CD8-positive, alpha-beta memory T cell (primary cell): ENCODE measurements around the gene ZNF740. TPM values are rescaled to one million over a fixed set of nuclear protein-coding genes. Genes with fewer than 3 reads are reported as not detected.

Experiments used
- CTCF ChIA-PET: fragments of 350-600 bp; sonication (Branson Sonifier 250); formaldehyde crosslinking; loops from one replicate; lab custom pipeline; 2021; ENCODE audit warnings: antibody characterized with exemption; lab: Charles Lee
- POLR2A ChIA-PET: fragments of 350-600 bp; sonication (Branson Sonifier 250); formaldehyde crosslinking; loops from one replicate; lab custom pipeline; 2021; ENCODE audit warnings: antibody characterized with exemption; lab: Charles Lee
- DNase-seq, 5 donors: peaks; one replicate each; pipeline versions ENCODE4 v3.0.0 to v3.0.0-alpha.2; 2020 to 2022; ENCODE audit warnings: mixed read lengths in 1 of 5
- H3K27ac ChIP-seq: one replicate; pipeline ENCODE4 v1.7.0; 2013; ENCODE audit warnings: low read depth, mild to moderate bottlenecking, low read length, moderate library complexity
- H3K27me3 ChIP-seq: 2 replicates; pipeline ENCODE4 v1.7.0; 2013; ENCODE audit warnings: low read length, mild to moderate bottlenecking; ENCODE audit not compliant: insufficient read depth, poor library complexity, severe bottlenecking
- H3K36me3 ChIP-seq: 2 replicates; pipeline ENCODE4 v1.7.0; 2013; ENCODE audit warnings: mild to moderate bottlenecking, low read length, moderate library complexity; ENCODE audit not compliant: insufficient read depth
- H3K4me1 ChIP-seq: 2 replicates; pipeline ENCODE4 v1.7.0; 2013; ENCODE audit warnings: mild to moderate bottlenecking, low read length, moderate library complexity; ENCODE audit not compliant: insufficient read depth
- H3K4me3 ChIP-seq: 2 replicates; pipeline ENCODE4 v1.7.0; 2013; ENCODE audit warnings: mild to moderate bottlenecking, low read length
- H3K9me3 ChIP-seq: 2 replicates; pipeline ENCODE4 v1.7.0; 2013; ENCODE audit warnings: mild to moderate bottlenecking, low read length
- H3K27ac Mint-ChIP-seq, 8 donors: one replicate each; pipeline ENCODE4 v1.8.0; 2020 to 2021; ENCODE audit warnings: mixed read lengths in 8 of 8, mild to moderate bottlenecking in 6 of 8, inconsistent platforms in 3 of 8, moderate library complexity in 3 of 8
- H3K27me3 Mint-ChIP-seq, 2 donors: one replicate each; pipeline ENCODE4 v1.8.0; 2020 to 2021; ENCODE audit warnings: mixed read lengths in 2 of 2, mild to moderate bottlenecking in 1 of 2, moderate library complexity in 1 of 2
- H3K36me3 Mint-ChIP-seq, 3 donors: one replicate each; pipeline ENCODE4 v1.8.0; 2020 to 2021; ENCODE audit warnings: mixed read lengths in 3 of 3, inconsistent platforms in 1 of 3, mild to moderate bottlenecking in 1 of 3
- H3K4me1 Mint-ChIP-seq, 3 donors: one replicate each; pipeline ENCODE4 v1.8.0; 2020 to 2021; ENCODE audit warnings: mixed read lengths in 3 of 3, inconsistent platforms in 1 of 3, mild to moderate bottlenecking in 1 of 3
- H3K4me3 Mint-ChIP-seq, 7 donors: one replicate each; pipeline ENCODE4 v1.8.0; 2020 to 2021; ENCODE audit warnings: mixed read lengths in 7 of 7, mild to moderate bottlenecking in 6 of 7, moderate library complexity in 4 of 7, inconsistent platforms in 2 of 7
- H3K9me3 Mint-ChIP-seq, 5 donors: one replicate each; pipeline ENCODE4 v1.8.0; 2020 to 2022; ENCODE audit warnings: mixed read lengths in 5 of 5, mild to moderate bottlenecking in 3 of 5, moderate library complexity in 2 of 5, inconsistent platforms in 1 of 5
- polyA plus RNA-seq: library from polyadenylated mRNA; unstranded; fragments of 300-500 nt; fragmentation: Illumina TruSeq; gene quantifications from one replicate; pipeline ENCODE4 v1.2.3, GENCODE V29; 2021
- total RNA-seq, 2 experiments: library from RNA; stranded (reverse); gene quantifications; one replicate each; pipeline ENCODE4 v1.2.3, GENCODE V29; 2021

The ZNF740 gene
- total and polyA plus RNA-seq, 3 experiments from 2014 or later, result 3.3 to 52.0 (median 50.4) TPM

DNA sequence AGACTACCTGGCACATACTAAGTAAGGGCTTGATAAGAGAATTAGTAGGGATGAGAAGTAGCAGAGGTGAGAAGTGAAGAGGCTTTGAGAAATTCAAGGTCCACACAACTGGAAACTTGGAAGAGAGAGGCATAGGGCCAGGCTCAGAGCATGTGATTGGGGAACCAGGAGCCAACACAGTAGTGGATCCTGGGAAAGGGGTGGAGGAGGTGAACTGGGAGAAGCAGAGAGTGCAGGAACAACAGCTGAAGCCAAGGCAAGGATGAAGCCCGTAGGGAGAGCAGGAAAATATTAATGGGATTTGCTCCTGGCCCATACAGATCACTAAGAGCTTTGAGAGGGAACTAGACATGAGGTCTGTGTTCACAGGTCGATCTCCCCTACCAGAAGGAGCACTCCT is 27.9 kb downstream of the ZNF740 start:
- DNase-seq, result no peak
- no peak overlapping the region for H3K27ac ChIP-seq
- Mint-ChIP-seq H3K27ac (peak overlapping the region; percentile 84 to 99 (median 93)), H3K4me3 (peak overlapping the region; percentile 60 to 88 (median 83)), H3K27me3 (peaks cover 0 to 1% of the 10 kb centered on the region in 2 donors), H3K36me3 (peaks cover 1 to 47% (median 1%) of the 10 kb centered on the region in 3 donors), H3K4me1 (peaks cover 64 to 83% (median 71%) of the 10 kb centered on the region in 3 donors), H3K9me3 (no peaks in the 10 kb centered on the region)
- H3K27me3 ChIP-seq, result no peaks in the 10 kb centered on the region
- peaks cover 60% of the 10 kb centered on the region for H3K4me1 ChIP-seq
- H3K4me3 ChIP-seq, result peak overlapping the region; percentile 52
- no peaks in the 10 kb centered on the region for H3K9me3 ChIP-seq
- peaks cover 22% of the 10 kb centered on the region for H3K36me3 ChIP-seq
- CTCF ChIA-PET, result interaction anchor here (0.8 to 13.9 kb wide), 17 partner anchors 8 to 144 kb away, joined by 3 to 192 read pairs (median 5); partner anchors contain the start of genes AAAS, CSAD, ESPL1 and PFDN5
- POLR2A ChIA-PET, result interaction anchor here (0.6 to 3.9 kb wide), 5 partner anchors 12 to 292 kb away, joined by 3 to 25 read pairs (median 4); partner anchors contain the start of genes CSAD, TARBP2 and ZNF740

GRCh38 chr12:53208877-53209463 is 28.4 kb downstream of the ZNF740 start:
- H3K9me3 ChIP-seq, result no peaks in the 10 kb centered on the region
- peak overlapping the region; percentile 52 for H3K4me3 ChIP-seq
- peak in 3 of 5 donors; percentile 42 to 55 (median 44) for DNase-seq
- no peaks in the 10 kb centered on the region for H3K9me3 Mint-ChIP-seq
- H3K27me3 Mint-ChIP-seq, result peaks cover 0 to 1% of the 10 kb centered on the region in 2 donors
- ChIA-PET CTCF (interaction anchor here (0.8 to 13.9 kb wide), 17 partner anchors 9 to 143 kb away, joined by 3 to 192 read pairs (median 7); partner anchors contain the start of genes AAAS, CSAD, ESPL1 and PFDN5), POLR2A (interaction anchor here (0.9 to 3.9 kb wide), 4 partner anchors 11 to 292 kb away, joined by 3 to 25 read pairs (median 12); partner anchors contain the start of genes CSAD, TARBP2 and ZNF740)
- H3K36me3 Mint-ChIP-seq, result peaks cover 1 to 48% (median 6%) of the 10 kb centered on the region in 3 donors
- H3K36me3 ChIP-seq, result peaks cover 28% of the 10 kb centered on the region
- no peaks in the 10 kb centered on the region for H3K27me3 ChIP-seq
- H3K4me3 Mint-ChIP-seq, result peak overlapping the region; percentile 60 to 88 (median 83)
- peaks cover 65 to 83% (median 71%) of the 10 kb centered on the region in 3 donors for H3K4me1 Mint-ChIP-seq
- H3K27ac Mint-ChIP-seq, result peak overlapping the region; percentile 84 to 99 (median 93)
- peaks cover 60% of the 10 kb centered on the region for H3K4me1 ChIP-seq
- peak overlapping the region; percentile 28 for H3K27ac ChIP-seq

DNA sequence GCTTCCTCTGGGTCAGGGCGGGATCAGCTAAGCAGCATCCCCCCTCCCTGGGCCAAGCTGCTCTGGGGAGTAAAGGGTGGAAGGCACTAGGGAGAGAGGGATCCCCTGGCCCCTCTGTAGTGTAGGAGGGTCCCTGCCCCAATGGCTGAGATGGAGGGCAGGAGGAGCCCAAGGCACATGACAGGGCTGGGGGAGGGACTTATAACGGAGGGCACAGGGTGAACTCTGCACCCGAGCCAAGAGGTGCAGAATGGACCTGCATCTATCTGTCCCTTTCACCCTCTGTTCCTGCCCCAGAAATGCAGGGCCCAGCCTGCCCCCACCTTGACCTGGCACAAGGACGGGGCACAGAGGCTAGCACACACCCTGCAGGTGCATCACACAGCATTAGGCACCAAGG is 30.3 kb downstream of the ZNF740 start:
- peaks cover 37% of the 10 kb centered on the region for H3K36me3 ChIP-seq
- H3K4me1 ChIP-seq, result peaks cover 49% of the 10 kb centered on the region
- H3K4me1 Mint-ChIP-seq, result peaks cover 59 to 81% (median 64%) of the 10 kb centered on the region in 3 donors
- no peak overlapping the region for H3K4me3 ChIP-seq
- H3K9me3 ChIP-seq, result no peaks in the 10 kb centered on the region
- ChIA-PET POLR2A (no interaction called here), CTCF (interaction anchor here (1.0 to 13.9 kb wide), 15 partner anchors 9 to 145 kb away, joined by 3 to 192 read pairs (median 8); partner anchors contain the start of genes AAAS, CSAD, ESPL1 and PFDN5)
- no peak overlapping the region for H3K27ac ChIP-seq
- H3K27me3 Mint-ChIP-seq, result peaks cover 0 to 1% of the 10 kb centered on the region in 2 donors
- no peak for DNase-seq
- H3K4me3 Mint-ChIP-seq, result no peak overlapping the region
- peaks cover 1 to 66% (median 8%) of the 10 kb centered on the region in 3 donors for H3K36me3 Mint-ChIP-seq
- H3K27me3 ChIP-seq, result no peaks in the 10 kb centered on the region
- no peaks in the 10 kb centered on the region for H3K9me3 Mint-ChIP-seq
- peak overlapping the region in 4 of 8 donors; percentile 12 to 99 (median 65) for H3K27ac Mint-ChIP-seq

DNA sequence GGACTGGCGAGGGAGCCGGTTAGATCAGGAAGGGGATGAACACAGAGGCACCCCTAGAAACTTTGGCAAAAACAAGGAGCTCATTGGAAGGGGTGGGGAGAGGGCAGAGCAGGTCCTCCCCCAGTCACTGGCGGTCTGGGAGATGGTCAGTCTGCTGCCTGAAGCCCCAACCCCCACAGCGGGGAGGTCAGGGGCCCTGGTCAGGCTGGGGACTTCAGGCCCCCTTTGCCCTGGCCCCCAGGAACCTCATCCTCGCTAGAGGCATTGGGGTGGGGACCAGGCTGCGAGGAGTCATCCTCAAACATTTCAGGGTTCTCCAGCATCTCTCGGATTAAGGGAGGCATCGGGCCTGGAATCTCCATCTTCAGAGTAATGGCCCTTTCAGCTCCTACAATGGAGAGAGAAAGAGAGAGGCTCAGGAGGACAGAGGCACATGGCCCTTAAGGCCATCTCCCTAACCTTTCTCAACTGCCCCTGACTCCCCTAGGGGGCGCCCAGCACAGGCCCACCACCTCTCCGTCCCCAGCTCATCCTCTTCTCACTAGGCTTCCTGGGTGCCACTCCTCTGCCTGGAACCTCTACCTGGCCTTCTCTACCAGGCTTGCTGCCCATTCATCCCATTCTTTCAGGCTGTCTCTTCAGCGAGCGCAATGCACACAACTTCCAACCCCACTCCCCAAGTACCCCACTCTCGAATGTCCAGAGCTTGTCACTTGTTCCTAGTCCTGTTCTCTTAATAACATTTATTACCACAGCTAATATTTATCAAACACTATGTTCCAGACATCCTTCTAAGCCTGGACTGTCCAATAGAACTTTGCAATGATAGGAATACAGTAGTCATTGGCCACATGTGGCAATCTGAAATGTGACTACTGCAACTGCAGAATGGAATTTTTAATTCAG is 31.2 kb downstream of the ZNF740 start:
- H3K27ac Mint-ChIP-seq, result peak overlapping the region in 7 of 8 donors; percentile 4 to 99 (median 57)
- CTCF ChIA-PET, result interaction anchor here (0.6 to 13.9 kb wide), 17 partner anchors 9 to 166 kb away, joined by 3 to 192 read pairs (median 8); partner anchors contain the start of genes AAAS, ESPL1, PFDN5 and SOAT2
- H3K36me3 ChIP-seq, result peaks cover 37% of the 10 kb centered on the region
- peaks cover 59 to 81% (median 64%) of the 10 kb centered on the region in 3 donors for H3K4me1 Mint-ChIP-seq
- H3K36me3 Mint-ChIP-seq, result peaks cover 1 to 64% (median 11%) of the 10 kb centered on the region in 3 donors
- no peaks in the 10 kb centered on the region for H3K27me3 ChIP-seq
- DNase-seq, result no peak
- POLR2A ChIA-PET, result interaction anchor here (0.7 kb wide), 1 partner anchor 109 kb away, joined by 3 read pairs; no protein-coding TSS in a partner anchor
- no peaks in the 10 kb centered on the region for H3K9me3 Mint-ChIP-seq
- peaks cover 0 to under 1% of the 10 kb centered on the region in 2 donors for H3K27me3 Mint-ChIP-seq
- H3K4me1 ChIP-seq, result peaks cover 57% of the 10 kb centered on the region
- H3K4me3 Mint-ChIP-seq, result peak overlapping the region in 3 of 7 donors; percentile 41 to 81 (median 46)
- H3K4me3 ChIP-seq, result no peak overlapping the region
- H3K9me3 ChIP-seq, result no peaks in the 10 kb centered on the region
- H3K27ac ChIP-seq, result no peak overlapping the region

GRCh38 chr12:53212931-53213330 is 32.4 kb downstream of the ZNF740 start:
- no peak for DNase-seq
- Mint-ChIP-seq H3K4me3 (no peak overlapping the region), H3K36me3 (peaks cover 1 to 61% (median 11%) of the 10 kb centered on the region in 3 donors), H3K27ac (peak overlapping the region in 7 of 8 donors; percentile 63 to 96 (median 90)), H3K9me3 (no peaks in the 10 kb centered on the region), H3K27me3 (no peaks in the 10 kb centered on the region), H3K4me1 (peaks cover 62 to 81% (median 64%) of the 10 kb centered on the region in 3 donors)
- POLR2A ChIA-PET, result interaction anchor here (0.6 to 1.6 kb wide), 3 partner anchors 35 to 76 kb away, joined by 3 to 6 read pairs (median 4); no protein-coding TSS in a partner anchor
- Histone ChIP-seq H3K4me1 (peaks cover 60% of the 10 kb centered on the region), H3K9me3 (no peaks in the 10 kb centered on the region), H3K27me3 (no peaks in the 10 kb centered on the region), H3K36me3 (peaks cover 37% of the 10 kb centered on the region), H3K27ac (no peak overlapping the region), H3K4me3 (no peak overlapping the region)
- CTCF ChIA-PET, result interaction anchor here (0.8 to 13.9 kb wide), 21 partner anchors 10 to 147 kb away, joined by 3 to 192 read pairs (median 13); partner anchors contain the start of genes AAAS, CSAD, ESPL1 and PFDN5

DNA sequence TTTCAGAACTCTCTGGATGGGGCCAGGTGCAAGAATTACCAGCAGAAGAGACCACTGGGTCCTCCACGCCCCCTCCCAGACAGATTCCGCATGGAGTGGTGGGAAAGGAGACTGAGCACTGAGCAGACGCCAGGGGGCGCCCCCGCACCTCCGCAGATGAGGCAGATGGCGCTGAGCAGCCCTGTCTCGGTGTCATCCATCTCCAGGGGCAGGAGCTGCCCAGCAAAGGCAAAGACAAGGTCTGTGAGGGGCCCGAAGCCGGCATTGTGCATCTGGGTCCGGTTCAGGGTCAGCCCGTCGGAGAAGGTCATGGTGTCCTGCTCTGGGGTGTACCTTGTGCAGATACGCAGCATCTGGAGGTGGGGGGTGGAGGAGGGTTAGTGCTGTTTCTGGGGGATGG is 32.8 kb downstream of the ZNF740 start:
- POLR2A ChIA-PET, result interaction anchor here (1.0 to 1.6 kb wide), 2 partner anchors 54 to 75 kb away, joined by 4 to 6 read pairs; no protein-coding TSS in a partner anchor
- Histone ChIP-seq H3K27me3 (no peaks in the 10 kb centered on the region), H3K36me3 (peaks cover 37% of the 10 kb centered on the region), H3K4me1 (peaks cover 60% of the 10 kb centered on the region), H3K27ac (no peak overlapping the region), H3K9me3 (no peaks in the 10 kb centered on the region), H3K4me3 (no peak overlapping the region)
- peaks cover 1 to 61% (median 11%) of the 10 kb centered on the region in 3 donors for H3K36me3 Mint-ChIP-seq
- H3K27ac Mint-ChIP-seq, result peak overlapping the region; percentile 22 to 96 (median 90)
- CTCF ChIA-PET, result interaction anchor here (0.6 to 13.9 kb wide), 31 partner anchors 10 to 148 kb away, joined by 3 to 192 read pairs (median 6); partner anchors contain the start of genes AAAS, CSAD, ESPL1 and MYG1
- H3K9me3 Mint-ChIP-seq, result no peaks in the 10 kb centered on the region
- peaks cover 62 to 81% (median 64%) of the 10 kb centered on the region in 3 donors for H3K4me1 Mint-ChIP-seq
- H3K27me3 Mint-ChIP-seq, result no peaks in the 10 kb centered on the region
- peak overlapping the region in 2 of 7 donors; percentile 12 to 40 for H3K4me3 Mint-ChIP-seq
- peak; percentile 75 to 87 (median 80) for DNase-seq

- peak overlapping the region in 1 of 7 donors; percentile 40 for H3K4me3 Mint-ChIP-seq
- H3K27ac Mint-ChIP-seq, result peak overlapping the region in 5 of 8 donors; percentile 57 to 96 (median 90)
- ChIA-PET CTCF (interaction anchor here (0.8 to 13.9 kb wide), 25 partner anchors 9 to 149 kb away, joined by 3 to 192 read pairs (median 12); partner anchors contain the start of genes AAAS, CSAD, ESPL1 and MYG1), POLR2A (interaction anchor here (0.5 to 1.6 kb wide), 5 partner anchors 35 to 212 kb away, joined by 3 to 13 read pairs (median 4); a partner anchor contains a TSS)
- Histone ChIP-seq H3K4me1 (peaks cover 58% of the 10 kb centered on the region), H3K27ac (no peak overlapping the region), H3K9me3 (no peaks in the 10 kb centered on the region), H3K36me3 (peaks cover 37% of the 10 kb centered on the region), H3K4me3 (no peak overlapping the region), H3K27me3 (no peaks in the 10 kb centered on the region)
- H3K4me1 Mint-ChIP-seq, result peaks cover 59 to 79% (median 62%) of the 10 kb centered on the region in 3 donors
- H3K27me3 Mint-ChIP-seq, result no peaks in the 10 kb centered on the region
- no peak for DNase-seq
- H3K9me3 Mint-ChIP-seq, result no peaks in the 10 kb centered on the region
- peaks cover 1 to 64% (median 11%) of the 10 kb centered on the region in 3 donors for H3K36me3 Mint-ChIP-seq
Observed at GRCh38 chr12:53214221-53214620, 33.7 kb downstream of the ZNF740 start.
